HG03342 (cell line): Measurements from ENCODE around the gene CD96.
"Not testable (repeated sequence)": the region's sequence is repeated elsewhere in the genome, so short reads cannot be mapped to it uniquely, and the experiment has no call there.

ENCODE experiments used
- ATAC-seq: cut with Tn5 transposase; IDR thresholded peaks from one replicate; pipeline ENCODE4 v1.9.1; 2021; ENCODE audit warnings: mild to moderate bottlenecking, moderate library complexity; ENCODE audit not compliant: unreplicated experiment

CD96 gene

DNA sequence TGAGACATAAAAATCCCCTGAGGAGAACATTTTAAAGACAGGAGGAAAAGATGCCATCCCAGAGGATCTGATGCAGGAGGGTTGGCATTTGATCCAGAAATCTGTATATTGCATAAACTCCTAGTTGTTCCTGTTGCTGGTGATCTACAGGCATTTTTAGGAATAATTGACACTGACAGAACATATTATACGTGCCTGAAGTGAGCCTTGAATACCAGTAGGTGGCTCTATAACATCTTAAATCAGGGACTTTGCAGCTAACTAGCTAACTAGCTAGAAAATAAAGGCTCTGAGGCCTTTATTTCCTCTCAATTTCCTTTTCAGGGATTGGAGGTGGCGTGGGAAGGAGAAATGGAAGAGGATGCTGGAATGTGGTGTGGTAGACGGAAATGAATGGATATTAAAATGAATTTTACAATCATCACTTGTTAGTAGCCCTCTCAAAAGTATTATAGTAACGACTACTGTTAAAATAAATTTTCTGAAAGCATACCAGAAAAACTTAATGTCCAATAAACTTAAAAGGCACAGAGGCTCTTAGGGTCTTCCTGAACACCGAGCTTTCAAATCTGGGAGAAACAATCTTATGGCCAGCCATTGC lies 127.0 kb downstream of the CD96 start:
- ATAC-seq: peak; percentile 48

DNA sequence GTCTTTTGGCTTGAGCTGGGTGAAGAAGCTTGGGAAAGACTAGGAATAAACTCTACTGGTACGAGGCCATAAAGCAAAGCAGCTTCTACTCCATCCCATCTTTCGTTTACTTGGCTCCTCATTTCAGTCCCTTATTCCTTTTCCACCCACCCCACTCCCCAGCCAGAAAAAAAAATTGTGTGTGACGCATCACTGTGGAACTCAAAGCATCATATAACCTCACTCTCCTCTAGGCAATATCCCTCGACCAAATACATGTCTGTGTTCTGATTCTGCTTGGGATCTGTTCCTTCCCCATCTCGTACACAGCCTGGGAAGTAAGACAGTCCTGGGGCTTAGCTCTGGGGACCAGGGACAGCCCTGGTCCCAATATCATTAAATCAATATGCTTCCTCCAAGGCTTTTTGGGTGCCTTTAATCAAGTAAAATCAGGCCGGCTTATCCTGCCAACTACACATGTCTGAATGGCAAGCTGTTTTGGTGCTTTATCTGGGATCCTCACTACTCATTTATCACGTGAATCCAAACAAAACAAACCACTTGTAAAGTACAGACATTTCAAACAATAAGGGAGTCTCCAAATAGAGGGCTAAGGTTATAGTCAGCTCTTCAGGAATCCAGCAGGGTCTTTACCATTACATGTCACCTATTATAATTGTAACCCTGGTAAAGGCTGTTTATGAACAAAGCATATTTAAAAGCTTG lies 128.1 kb downstream of the CD96 start:
- ATAC-seq: no peak

DNA sequence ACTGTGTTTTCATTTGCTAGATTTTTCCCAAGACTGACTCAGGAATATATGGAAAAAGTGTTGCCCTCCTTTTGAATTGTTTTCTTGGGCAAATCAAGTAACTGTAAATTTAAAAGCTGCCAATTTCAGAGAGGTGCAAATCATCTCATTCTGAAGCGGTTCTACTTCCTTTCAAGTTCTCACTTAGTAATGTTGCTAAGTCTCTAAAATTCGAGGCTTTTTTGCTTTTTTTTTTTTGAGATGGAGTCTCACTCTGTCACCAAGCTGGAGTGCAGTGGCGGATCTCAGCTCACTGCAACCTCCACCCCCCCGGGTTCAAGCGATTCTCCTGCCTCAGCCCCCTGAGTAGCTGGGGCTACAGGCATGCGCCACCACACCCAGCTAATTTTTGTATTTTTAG lies 130.5 kb downstream of the CD96 start:
- not testable (repeated sequence) for ATAC-seq

DNA sequence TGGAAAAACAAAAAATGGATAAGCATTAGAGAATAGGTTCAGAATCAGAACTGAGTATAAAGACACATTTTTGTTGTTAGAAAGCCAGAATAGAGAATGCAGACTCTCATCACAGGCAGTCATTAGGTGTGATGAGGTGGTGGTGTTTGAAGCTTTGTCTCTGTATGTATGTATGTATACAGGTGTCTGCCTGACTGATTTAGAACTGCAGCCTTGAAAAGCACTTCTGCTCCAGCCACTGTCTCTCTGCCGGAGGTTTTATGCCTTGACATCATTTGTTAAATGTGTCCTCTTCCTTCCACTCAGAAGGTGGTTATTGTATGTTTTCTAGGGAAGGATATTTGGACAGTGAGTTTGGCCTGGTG lies 133.8 kb downstream of the CD96 start:
- ATAC-seq: no peak

DNA sequence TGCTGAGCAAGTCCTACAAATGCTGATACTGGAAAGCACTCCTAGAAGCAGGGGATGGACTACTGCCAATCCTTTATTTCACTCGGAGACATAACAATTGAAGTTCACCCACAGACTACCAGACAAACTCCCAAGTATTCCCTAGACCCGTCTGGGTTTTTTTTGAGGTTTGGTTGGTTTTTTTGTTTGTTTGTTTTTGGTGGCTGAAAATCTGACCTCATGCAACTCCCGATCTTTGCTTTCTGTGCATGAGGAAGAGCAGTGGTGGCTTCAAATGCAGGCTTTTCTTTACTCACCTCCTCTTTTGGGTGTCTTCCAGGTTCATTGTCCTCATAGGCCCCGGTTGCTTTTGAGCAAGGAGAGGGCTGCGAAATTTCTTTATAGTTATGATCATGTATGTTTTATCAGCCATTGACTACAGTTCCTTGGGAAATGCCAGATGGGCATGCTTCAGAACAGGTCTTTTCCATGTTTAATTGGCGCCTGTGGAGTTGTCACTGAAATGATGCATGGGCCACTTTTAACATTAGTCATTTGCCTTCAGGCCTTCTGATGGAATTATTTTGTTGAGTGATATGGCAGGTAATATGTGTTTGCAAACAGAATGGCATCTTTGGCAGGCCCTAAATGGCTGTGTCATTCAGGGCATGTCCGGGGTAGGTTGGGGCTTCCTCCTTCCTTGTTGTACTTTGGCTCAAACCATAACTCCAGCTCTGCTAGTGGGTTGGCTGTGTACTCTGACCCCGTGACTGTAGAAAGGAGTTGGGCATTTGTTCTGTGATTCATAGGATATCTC lies 134.4 kb downstream of the CD96 start:
- ATAC-seq: peak; percentile 18

DNA sequence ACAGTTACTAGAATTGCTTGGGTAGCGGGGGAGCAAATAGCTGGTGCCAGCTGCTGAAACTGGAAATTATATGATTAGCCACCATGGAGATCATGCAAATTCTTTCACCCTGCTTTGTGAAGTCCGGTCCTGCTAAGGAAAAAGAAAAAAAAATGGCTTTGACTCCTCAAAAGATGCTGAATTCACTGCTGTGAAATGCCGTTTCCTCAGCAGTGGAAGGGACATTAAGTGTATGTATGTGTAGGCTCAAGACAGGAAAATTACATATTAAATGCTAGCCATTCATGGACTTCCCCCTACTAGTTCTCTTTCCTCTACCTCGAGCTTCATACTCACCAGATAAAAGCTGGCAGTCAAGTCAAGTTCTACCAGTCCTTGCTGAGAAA lies 135.0 kb downstream of the CD96 start:
- ATAC-seq: no peak

DNA sequence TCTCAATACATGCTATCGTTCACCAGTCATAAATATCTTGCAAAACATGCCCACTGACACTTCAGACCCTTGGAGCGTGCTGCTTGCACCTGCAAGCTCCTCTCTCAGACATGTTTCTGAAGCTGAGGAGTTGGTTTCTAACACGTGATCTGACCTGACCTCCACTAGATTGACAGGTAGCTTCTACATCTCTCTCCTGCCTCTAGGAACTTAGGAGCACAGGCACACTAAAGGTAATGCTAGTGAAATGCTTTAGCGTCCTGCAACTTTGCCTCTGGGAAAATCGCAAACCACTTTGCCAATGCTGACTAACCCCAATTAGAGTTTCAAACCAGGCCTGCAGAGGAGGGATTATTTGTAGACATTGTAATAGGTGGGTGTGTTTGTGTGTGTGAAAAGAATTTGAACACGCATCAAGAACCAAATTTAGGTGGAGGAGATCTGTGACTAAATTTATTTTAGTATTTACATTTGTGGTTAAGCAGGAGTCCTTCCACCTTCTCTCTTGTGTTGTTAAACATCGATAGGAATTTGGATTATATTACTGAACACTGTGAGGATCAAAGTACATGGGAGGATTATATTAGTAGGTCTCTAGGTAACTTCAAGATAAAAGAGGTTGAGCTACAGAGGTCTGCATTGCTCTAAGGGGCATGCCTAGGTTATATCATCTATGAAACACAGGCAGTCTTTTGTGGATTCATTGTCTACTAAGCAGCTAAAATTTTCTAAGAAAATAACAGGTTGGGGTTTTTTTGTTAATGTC lies 139.8 kb downstream of the CD96 start:
- ATAC-seq: no peak

DNA sequence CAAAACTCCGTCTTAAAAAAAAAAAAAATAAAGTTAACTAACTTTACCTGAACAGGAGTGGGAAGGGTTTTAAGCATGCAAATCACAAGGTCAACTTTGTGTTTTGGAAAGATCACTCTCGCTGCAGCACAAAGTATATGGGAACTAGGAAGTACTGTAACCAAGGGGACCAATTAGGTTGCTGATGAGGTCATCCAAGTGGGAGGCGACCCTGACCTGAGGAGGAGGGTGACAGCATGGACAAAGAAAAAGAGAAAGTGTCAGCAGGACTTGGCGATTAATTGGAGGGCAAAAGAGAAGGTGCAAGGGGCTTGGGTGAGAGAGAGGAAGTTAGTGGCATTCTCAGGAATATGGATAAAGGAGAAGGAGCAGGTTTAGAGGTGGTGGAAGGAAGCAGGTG lies 142.6 kb downstream of the CD96 start:
- ATAC-seq: no peak

DNA sequence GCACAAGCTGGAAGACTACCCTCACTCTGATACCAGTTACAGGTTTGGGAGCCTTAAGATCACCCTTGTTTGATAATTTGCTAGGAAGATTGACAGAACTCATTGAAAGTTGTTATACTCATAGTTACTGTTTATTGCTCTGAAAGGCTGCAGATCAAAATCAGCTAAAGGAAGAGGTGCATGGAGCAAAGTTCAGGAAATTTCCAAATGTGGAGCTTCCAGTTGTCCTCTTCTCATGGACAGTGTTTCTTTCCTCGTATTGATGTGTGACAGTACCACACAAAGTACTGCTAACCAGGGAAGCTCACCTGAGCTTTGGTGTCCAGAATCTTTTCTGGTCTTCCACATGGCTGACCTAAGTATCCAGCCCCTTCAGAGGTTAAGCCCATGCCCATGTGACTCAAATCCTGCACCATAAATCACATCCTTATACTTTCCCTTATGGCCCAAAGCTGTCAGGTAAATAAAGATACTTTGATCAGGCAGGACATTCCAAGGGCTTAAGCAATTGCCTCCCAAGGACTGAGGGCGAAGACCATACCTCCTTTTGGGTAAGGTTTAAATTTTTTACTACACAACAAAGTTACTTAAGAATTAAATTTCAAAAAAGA lies 146.3 kb downstream of the CD96 start:
- no peak for ATAC-seq

DNA sequence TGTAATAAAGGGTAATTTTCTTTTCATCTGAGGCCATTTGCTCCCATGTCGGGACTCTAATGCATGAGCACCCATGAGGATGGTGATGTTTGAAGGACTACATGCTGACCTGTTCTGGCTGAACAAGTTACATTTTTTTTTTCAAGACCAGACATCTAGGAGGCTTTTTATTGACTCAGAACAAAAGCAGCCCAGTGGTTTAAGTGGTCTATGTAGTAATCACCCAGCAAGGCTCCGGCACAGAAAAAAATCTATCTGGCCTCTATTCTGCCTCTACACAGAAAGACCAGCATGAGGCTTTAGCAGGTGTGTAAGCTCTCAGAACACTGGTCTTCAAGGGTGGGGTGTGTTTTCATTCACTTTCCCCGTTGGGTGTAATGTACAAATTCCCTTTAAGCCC lies 148.2 kb downstream of the CD96 start:
- ATAC-seq: peak; percentile 80

DNA sequence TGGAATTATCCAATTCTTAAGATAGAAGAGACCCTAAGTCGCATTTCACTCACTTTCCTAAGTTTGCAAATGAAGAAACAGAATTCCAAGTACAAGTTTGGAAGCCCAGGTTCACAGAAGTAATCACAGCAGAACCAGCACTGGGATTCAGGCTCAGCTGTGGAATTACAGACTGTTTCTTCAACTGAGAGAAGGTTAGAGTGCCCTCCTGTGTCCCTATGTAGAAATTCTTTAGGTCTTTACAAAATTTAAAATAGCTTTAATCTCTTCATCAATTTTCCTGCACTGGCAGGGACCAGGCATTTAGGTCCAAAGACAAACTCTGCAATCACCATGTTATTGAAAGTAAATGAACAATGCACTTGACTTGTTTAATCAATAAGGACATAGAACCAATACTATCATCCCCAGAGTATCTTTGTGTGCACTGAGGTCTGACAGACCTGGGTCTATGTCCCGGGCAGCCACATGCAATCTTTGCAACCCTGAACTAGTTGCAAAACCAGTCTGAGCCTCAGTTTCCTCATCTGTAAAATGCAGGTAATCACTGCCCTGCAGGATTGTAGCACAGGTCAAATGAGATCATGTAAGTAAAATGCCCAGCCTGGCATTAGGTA lies 149.4 kb downstream of the CD96 start:
- peak; percentile 39 for ATAC-seq

DNA sequence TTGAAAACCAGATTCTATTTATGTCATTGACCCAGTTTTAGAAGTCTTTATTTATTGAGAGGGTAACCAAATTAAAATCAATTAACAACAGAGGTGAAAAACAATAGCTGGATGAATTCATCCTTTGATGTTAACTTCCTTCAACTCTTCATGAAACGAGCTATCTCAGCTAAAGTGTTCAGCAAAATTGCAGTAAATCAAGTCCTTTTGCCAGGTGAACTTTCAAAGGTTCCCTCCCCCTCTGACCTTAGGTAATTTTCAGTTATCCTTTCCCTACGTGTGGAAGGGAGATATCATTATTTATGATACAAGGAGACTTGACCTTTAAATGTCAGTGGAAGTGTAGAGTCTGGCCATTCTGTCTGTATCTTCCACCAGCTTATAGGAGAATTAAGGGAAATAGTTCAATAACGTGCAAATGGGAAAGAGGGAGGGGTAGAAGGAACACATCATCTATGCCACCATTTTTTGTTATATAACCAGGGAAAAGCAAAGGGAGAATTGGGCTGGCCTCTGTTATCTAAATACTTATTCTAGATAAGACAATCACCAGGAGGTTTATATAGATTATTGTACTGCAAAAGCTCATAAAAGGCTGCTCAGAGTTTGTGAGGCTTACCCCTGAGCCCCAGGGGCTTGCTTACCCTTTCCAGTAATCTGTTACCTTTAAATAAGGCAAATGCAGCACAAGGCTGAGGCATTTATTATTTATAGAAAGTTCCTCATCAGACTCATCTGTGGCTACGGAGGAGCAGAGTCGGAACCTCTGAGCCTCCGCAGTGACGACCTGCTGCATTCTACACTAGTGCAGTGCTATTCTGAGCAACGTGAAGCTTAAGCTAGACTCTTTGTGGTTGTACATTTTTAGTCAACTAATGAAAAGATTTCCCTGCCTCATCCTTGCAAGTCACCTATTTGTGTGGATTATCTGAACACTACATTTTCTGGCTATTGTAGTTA lies 150.9 kb downstream of the CD96 start:
- no peak for ATAC-seq

DNA sequence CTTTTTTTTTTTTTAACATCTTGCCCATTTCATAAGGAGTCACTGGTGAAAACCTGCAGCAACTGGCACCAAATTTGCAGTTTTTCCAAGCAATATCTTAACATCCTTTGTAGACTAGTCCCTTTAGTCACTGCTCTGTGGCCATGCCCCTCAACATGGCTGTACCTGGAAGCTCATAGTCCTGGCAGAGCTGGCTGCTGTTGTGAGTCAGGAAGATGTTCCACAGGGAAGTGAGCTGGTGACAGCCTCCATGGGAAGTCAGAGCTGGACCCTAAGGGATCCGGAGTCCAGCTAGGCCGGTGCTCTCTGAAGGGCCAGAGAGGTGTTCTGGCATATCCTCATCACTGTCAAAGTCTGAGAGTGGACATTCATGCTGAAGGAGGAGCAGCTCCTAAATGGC lies 152.5 kb downstream of the CD96 start:
- ATAC-seq: no peak

DNA sequence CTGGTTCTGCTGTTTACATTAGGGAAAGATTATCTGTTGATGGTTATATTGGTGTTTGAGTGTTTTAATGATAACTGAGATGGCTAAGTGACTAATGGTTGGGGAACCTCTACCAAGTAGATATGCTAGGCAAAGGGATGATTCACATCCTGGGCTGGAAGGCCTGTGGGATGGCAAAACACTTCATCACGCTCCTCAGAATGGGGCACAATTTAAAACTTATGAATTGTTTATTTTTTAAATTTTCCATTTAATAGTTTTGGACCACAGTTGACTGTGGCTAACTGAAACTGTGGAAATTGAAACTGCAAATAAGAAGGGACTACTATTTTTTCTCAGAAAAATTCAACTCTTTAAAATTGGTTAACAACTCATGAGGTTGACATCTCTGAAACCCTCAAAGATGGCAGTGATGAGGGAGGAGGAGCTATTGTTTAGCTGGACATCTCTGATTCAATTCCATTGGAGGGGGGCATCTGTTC lies 153.7 kb downstream of the CD96 start:
- ATAC-seq: no peak

DNA sequence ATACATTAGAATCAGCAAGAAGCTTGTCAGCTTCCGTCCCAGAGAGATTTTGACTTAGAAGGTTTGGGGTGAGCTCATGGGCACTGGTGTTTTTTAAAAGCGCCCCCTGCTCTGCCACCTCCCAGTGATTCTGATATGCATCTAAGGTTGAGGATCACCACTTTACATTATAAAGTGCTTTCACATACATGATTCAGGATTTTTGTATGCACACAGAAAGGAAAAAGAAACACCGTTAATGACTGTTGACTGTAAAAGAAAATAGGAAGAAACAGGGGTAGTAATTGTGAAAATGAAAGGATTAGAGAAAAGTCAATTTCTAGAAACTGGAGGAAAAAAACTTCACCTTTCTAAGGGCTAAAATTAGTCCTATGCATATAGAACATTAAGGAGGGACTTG lies 158.1 kb downstream of the CD96 start:
- ATAC-seq: peak; percentile 54

DNA sequence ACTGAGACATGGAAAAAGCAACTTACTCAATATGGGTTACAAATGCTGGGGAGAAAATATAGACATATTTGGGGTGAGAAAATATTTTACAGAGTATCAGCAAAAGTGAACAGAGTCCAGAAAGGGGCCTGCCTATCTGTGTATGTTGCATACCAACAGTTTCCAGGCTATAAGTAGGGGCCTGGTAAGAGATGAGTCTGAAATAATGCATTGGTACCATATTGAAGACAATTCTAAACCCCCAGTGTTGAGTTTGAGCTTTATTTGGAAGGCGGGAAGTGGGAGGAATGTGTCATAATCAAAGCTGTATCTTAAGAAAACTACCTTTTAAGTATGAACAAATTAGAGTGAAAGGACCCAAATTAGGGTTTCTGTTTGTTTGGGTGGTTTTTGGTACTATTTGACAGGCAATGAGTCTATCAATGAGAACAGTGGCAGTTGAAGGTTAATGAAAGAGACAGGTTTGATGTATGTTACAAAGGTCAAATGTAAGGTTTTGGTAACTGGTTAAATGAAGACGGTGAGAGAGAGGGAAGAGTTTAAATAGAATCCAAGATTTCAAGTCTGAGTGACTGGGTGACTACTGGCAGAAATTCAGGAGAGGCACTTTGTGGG lies 159.4 kb downstream of the CD96 start:
- no peak for ATAC-seq
